ENCODE measurements around the gene RIPK3. TPM values are rescaled to one million over a fixed set of nuclear protein-coding genes. Genes with fewer than 3 reads are reported as not detected.

The RIPK3 gene
- total RNA-seq, 1 donor from 2014 or later: 0.95 TPM

- H3K4me1 Mint-ChIP-seq (ENCODE audit: low read depth, unreplicated experiment): peaks cover 9% of the 10 kb centered on the region
- TF ChIP-seq EZH2 (IDR thresholded peaks at IDR 0.05; ENCODE audit: insufficient read depth, low read length): no peak
- TF ChIP-seq, protein P1, sequence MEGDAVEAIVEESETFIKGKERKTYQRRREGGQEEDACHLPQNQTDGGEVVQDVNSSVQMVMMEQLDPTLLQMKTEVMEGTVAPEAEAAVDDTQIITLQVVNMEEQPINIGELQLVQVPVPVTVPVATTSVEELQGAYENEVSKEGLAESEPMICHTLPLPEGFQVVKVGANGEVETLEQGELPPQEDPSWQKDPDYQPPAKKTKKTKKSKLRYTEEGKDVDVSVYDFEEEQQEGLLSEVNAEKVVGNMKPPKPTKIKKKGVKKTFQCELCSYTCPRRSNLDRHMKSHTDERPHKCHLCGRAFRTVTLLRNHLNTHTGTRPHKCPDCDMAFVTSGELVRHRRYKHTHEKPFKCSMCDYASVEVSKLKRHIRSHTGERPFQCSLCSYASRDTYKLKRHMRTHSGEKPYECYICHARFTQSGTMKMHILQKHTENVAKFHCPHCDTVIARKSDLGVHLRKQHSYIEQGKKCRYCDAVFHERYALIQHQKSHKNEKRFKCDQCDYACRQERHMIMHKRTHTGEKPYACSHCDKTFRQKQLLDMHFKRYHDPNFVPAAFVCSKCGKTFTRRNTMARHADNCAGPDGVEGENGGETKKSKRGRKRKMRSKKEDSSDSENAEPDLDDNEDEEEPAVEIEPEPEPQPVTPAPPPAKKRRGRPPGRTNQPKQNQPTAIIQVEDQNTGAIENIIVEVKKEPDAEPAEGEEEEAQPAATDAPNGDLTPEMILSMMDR (IDR thresholded peaks at IDR 0.05; ENCODE audit: insufficient read depth, low read depth, low read length): no peak
- Histone ChIP-seq H4K20me1 (ENCODE audit: insufficient read depth, low read length) (peaks cover 6% of the 10 kb centered on the region), H2AFZ (ENCODE audit: low read depth, low read length) (no peak overlapping the region), H3K79me2 (ENCODE audit: insufficient read depth, low read length) (no peaks in the 10 kb centered on the region), H3K4me3 (ENCODE audit: insufficient read depth, low read depth, low read length) (no peak overlapping the region), H3K27me3 (ENCODE audit: insufficient read depth, low read length) (peaks cover 32% of the 10 kb centered on the region), H3K4me1 (ENCODE audit: insufficient read depth, low read length) (peaks cover 12% of the 10 kb centered on the region), H3K4me2 (ENCODE audit: low read length) (no peak overlapping the region), H3K9me3 (ENCODE audit: insufficient read depth, low read depth, low read length) (no peaks in the 10 kb centered on the region), H3K9ac (ENCODE audit: low read length) (no peak overlapping the region), H3K27ac (ENCODE audit: low read depth, low read length) (no peak overlapping the region), H3K36me3 (ENCODE audit: insufficient read depth, low read length) (no peaks in the 10 kb centered on the region)
- peaks cover 2% of the 10 kb centered on the region for H3K9me3 Mint-ChIP-seq (ENCODE audit: unreplicated experiment)
- peak; percentile 9 for DNase-seq (ENCODE audit: low read depth)
- FAIRE-seq: no peak
- peaks cover 27% of the 10 kb centered on the region for H3K27me3 Mint-ChIP-seq (ENCODE audit: low read depth, unreplicated experiment)
- H3K36me3 Mint-ChIP-seq (ENCODE audit: low read depth, unreplicated experiment): peaks cover under 1% of the 10 kb centered on the region
- H3K27ac Mint-ChIP-seq (ENCODE audit: unreplicated experiment): no peak overlapping the region
- no peak overlapping the region for H3K4me3 Mint-ChIP-seq (ENCODE audit: unreplicated experiment)
These were observed 22.5 kb downstream of the RIPK3 start for GRCh38 chr14:24317141-24317928.

DNA sequence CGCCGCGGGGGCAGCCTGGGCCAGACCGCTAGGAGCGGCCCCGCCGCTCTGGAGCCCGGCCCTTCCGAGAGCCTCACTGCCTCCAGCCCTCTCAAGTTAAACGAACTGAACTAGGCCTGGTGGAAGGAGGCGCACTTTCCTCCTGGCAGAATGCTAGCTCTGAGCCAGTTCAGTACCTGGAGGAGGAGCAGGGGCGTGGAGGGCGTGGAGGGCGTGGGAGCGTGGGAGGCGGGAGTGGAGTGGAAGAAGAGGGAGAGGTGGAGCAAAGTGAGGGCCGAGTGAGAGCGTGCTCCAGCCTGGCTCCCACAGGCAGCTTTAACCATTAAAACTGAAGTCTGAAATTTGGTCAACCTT lies 23.2 kb downstream of the RIPK3 start:
- Histone ChIP-seq H3K9me3 (ENCODE audit: insufficient read depth, low read depth, low read length) (no peaks in the 10 kb centered on the region), H3K36me3 (ENCODE audit: insufficient read depth, low read length) (no peaks in the 10 kb centered on the region), H3K27me3 (ENCODE audit: insufficient read depth, low read length) (peaks cover 31% of the 10 kb centered on the region), H3K9ac (ENCODE audit: low read length) (no peak overlapping the region), H2AFZ (ENCODE audit: low read depth, low read length) (peak overlapping the region; percentile 52), H3K27ac (ENCODE audit: low read depth, low read length) (no peak overlapping the region), H3K4me1 (ENCODE audit: insufficient read depth, low read length) (peaks cover 12% of the 10 kb centered on the region), H3K79me2 (ENCODE audit: insufficient read depth, low read length) (no peaks in the 10 kb centered on the region), H3K4me3 (ENCODE audit: insufficient read depth, low read depth, low read length) (no peak overlapping the region), H3K4me2 (ENCODE audit: low read length) (no peak overlapping the region), H4K20me1 (ENCODE audit: insufficient read depth, low read length) (peaks cover 12% of the 10 kb centered on the region)
- FAIRE-seq: no peak
- peaks cover 7% of the 10 kb centered on the region for H3K4me1 Mint-ChIP-seq (ENCODE audit: low read depth, unreplicated experiment)
- H3K4me3 Mint-ChIP-seq (ENCODE audit: unreplicated experiment): no peak overlapping the region
- H3K27me3 Mint-ChIP-seq (ENCODE audit: low read depth, unreplicated experiment): peaks cover 27% of the 10 kb centered on the region
- no peak for DNase-seq (ENCODE audit: low read depth)
- TF ChIP-seq, protein P1 (IDR thresholded peaks at IDR 0.05; ENCODE audit: insufficient read depth, low read depth, low read length): no peak
- TF ChIP-seq EZH2 (IDR thresholded peaks at IDR 0.05; ENCODE audit: insufficient read depth, low read length): no peak
- H3K9me3 Mint-ChIP-seq (ENCODE audit: unreplicated experiment): peaks cover 2% of the 10 kb centered on the region
- no peak overlapping the region for H3K27ac Mint-ChIP-seq (ENCODE audit: unreplicated experiment)
- H3K36me3 Mint-ChIP-seq (ENCODE audit: low read depth, unreplicated experiment): peaks cover 5% of the 10 kb centered on the region

Measured in astrocyte (in vitro differentiated cells and primary cell).